Neural cell (in vitro differentiated cells): ENCODE data around the gene SF1.

Experiments used
- CTCF ChIP-seq: fragments of 450-650 bp; IDR thresholded peaks from 2 replicates; pipeline ENCODE4 v1.5.1; 2014; ENCODE audit warnings: antibody characterized with exemption, mild to moderate bottlenecking, moderate library complexity; ENCODE audit not compliant: poor library complexity, severe bottlenecking
- EZH2 ChIP-seq: fragments of 200-600, 300-800 bp; shearing (Covaris generic), sonication (generic); IDR thresholded peaks from 2 replicates; pipeline ENCODE4 v1.6.1; 2014; ENCODE audit warnings: antibody characterized with exemption, low read length, borderline replicate concordance, mild to moderate bottlenecking; ENCODE audit not compliant: insufficient read depth, poor library complexity, severe bottlenecking

DNA sequence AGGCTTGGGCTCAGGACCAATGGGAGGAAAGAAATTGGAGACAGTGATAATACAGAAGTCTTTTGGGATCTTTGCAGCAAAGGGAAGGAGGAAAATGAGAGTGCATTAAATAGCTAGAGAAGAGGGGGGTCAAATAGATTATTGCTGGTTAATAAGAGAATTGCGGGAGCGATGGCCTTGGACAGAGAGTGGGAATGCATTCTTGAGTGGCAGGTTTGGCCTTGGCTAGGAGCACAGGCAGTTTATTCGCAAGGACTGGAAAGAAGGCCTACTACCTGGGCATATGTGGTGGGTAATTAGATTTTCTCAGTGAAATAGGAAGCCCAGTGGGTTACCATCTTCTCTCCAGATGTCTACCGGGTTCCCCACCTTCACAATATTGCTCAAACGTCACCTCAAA, 35.5 kb upstream of the SF1 start:
- TF ChIP-seq CTCF (no peak), EZH2 (no peak)
